Coronary artery (tissue), 2 donors: ENCODE measurements around the gene PRELID2.

Experiments used
- DNase-seq: peaks from one replicate; pipeline ENCODE4 v3.0.0-alpha.2; 2017; ENCODE audit warnings: low spot score
- H3K27ac ChIP-seq, 2 donors: fragments of 200-600 bp; sonication (generic); one replicate each; pipeline ENCODE4 v1.5.1; 2016 to 2019
- H3K4me3 ChIP-seq: fragments of 200-600 bp; sonication (generic); 2 replicates; pipeline ENCODE4 v1.5.1; 2016; ENCODE audit warnings: mild to moderate bottlenecking, moderate library complexity
- CTCF ChIP-seq: fragments of 200-600 bp; sonication (generic); IDR thresholded peaks from one replicate; pipeline ENCODE4 v1.5.1; 2019; ENCODE audit warnings: antibody characterized with exemption

PRELID2 gene

DNA sequence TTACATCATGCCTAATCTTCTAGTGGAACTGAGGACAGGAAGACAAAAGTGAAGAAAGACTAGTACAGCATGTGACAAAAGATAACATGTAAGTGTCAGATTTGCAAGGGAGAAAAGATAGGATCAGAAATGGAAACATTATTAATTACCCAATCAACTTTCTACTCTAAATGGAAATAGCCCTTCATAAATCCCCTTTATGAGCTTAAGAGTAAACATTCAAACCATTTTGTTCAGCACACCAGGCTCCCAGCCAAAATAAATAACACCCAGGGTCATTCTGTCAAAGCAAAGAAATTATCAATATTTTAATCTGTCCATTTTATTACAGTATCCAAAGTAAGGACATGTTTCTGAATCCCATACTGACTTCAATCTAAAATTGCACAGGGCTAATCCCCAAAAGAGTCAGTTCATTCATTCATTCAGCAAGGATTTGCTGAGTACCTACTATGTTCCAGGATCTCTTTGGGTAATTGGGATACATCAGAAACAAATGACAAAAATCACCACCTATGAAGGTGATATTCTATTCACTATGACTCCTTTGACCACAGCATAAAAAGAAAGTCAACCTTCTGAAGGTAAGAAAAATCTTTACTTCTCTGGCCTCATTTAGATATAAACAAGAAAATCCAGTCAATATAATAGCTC, 5.3 kb downstream of the PRELID2 start:
- TF ChIP-seq CTCF = no peak
- Histone ChIP-seq H3K27ac (no peak overlapping the region), H3K4me3 (no peak overlapping the region)
- no peak for DNase-seq

DNA sequence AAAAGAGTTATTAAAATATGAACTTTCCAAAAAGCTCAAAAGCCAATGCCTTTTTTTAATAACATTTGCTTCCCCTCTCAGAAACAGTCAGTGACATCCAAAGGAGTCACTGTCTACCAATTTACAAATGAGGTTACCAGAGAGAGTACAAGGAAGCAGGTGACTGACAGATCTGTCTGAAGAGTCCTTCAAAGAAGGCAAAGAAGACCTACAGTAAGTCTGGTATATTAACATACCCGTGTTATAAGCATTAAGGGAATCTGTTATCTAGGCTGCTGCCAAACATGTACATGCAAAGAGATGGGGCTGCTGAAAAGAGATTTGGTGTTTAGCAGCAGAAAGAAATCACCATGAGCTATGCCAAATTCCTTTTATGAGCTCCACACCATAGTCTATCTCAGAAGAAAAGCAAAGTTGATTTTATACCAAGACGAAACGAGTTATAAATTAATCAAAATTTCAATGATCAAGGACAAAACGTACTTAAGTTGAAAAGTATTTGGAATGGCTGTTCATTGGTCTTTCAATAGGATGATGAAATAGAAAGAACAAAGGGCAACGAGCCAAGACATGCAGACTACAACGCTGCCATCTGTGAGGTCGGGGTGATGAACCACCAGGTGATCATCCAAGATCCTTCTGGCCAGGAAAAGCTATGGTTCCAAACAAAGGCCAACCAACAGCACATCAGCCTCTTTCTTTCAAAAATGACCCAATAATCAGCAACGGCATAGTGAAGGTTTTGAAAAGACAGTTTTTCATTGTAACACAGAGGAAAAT, 8.1 kb downstream of the PRELID2 start:
- no peak overlapping the region for H3K4me3 ChIP-seq
- H3K27ac ChIP-seq = no peak overlapping the region
- TF ChIP-seq CTCF = no peak
- no peak for DNase-seq

GRCh38 chr5:145825751-145826180, 9.4 kb downstream of the PRELID2 start:
- DNase-seq = no peak
- TF ChIP-seq CTCF = peak; percentile 56
- no peak overlapping the region for H3K4me3 ChIP-seq
- H3K27ac ChIP-seq = no peak overlapping the region

DNA sequence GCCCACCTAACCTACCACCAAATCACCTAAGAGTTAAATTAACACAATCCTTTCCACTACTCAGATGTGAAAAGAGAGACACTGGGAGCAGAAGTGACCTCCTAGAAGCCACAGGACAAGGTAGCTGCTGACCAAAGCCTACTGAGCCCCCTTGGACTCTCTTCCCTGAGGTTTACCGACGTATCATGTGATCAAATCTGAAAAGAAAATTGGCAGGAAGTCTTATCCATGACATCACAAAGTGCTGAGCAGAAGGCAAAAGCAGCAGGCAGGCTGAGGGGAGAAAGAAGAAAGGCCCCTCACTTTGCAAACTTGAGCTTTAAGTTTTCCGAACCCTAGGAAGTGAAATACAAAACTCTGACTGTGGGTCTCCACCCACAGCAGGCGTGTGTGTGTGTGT, 11.1 kb downstream of the PRELID2 start:
- DNase-seq = no peak
- TF ChIP-seq CTCF = no peak

DNA sequence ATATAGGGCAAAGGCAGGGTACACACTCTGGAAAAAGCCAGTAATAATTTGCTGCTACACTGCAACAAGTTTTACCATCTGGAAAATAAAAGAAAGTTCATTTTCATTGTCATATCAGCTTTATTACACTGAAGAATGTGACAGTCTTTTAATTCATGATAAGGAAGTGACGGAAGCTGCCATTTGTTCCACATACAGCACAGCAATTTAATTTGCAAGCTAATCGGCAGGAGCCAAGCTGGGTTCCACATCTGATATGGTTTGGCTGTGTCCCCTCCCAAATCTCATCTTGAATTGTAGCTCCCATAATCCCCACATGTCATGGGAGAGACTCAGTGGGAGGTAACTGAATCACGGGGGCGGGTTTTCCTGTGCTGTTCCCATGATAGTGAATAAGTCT, 16.5 kb downstream of the PRELID2 start:
- H3K27ac ChIP-seq = no peak overlapping the region
- DNase-seq = no peak
- H3K4me3 ChIP-seq = no peak overlapping the region
- no peak for TF ChIP-seq CTCF

More for the DNA sequence above, 11.1 kb downstream of the PRELID2 start:
- H3K27ac ChIP-seq = no peak overlapping the region
- no peak overlapping the region for H3K4me3 ChIP-seq

- no peak overlapping the region for H3K27ac ChIP-seq
- no peak for DNase-seq
- TF ChIP-seq CTCF = no peak
- no peak overlapping the region for H3K4me3 ChIP-seq
Observed at GRCh38 chr5:145812877-145813276, 22.3 kb downstream of the PRELID2 start.
